Measurements from ENCODE around the gene EGLN1.

The EGLN1 gene

GRCh38 chr1:231364192-231364591, 57.9 kb downstream of the EGLN1 start:
- DNase-seq (ENCODE audit: low spot score), result no peak
- in situ Hi-C loops (cut with MboI; ENCODE audit: low pct_unique_long_range_greater_than_20kb, low sequenced_read_pairs, unreplicated experiment), result no loop called here
- no peak for TF ChIP-seq CTCF (IDR thresholded peaks at IDR 0.05; ENCODE audit: extremely low read depth, insufficient read depth, missing control alignments)

- in situ Hi-C loops (cut with MboI; ENCODE audit: low pct_unique_long_range_greater_than_20kb, low sequenced_read_pairs, unreplicated experiment), result no loop called here
- no peak for TF ChIP-seq CTCF (IDR thresholded peaks at IDR 0.05; ENCODE audit: extremely low read depth, insufficient read depth, missing control alignments)
- no peak for DNase-seq (ENCODE audit: low spot score)
These were observed 58.5 kb downstream of the EGLN1 start for GRCh38 chr1:231363624-231364023.

- no peak for TF ChIP-seq CTCF (IDR thresholded peaks at IDR 0.05; ENCODE audit: extremely low read depth, insufficient read depth, missing control alignments)
- no peak for DNase-seq (ENCODE audit: low spot score)
- in situ Hi-C loops (cut with MboI; ENCODE audit: low pct_unique_long_range_greater_than_20kb, low sequenced_read_pairs, unreplicated experiment), result no loop called here
These were observed 59.8 kb downstream of the EGLN1 start for GRCh38 chr1:231362325-231362724.

GRCh38 chr1:231359113-231359512, 63.0 kb downstream of the EGLN1 start:
- in situ Hi-C loops (cut with MboI; ENCODE audit: low pct_unique_long_range_greater_than_20kb, low sequenced_read_pairs, unreplicated experiment), result loop anchor here (10.0 kb wide), 1 partner anchor 246 kb away; no protein-coding TSS in a partner anchor
- DNase-seq (ENCODE audit: low spot score), result no peak

GRCh38 chr1:231357831-231358354, 64.2 kb downstream of the EGLN1 start:
- DNase-seq (ENCODE audit: low spot score), result peak; percentile 63

More at GRCh38 chr1:231359113-231359512, 63.0 kb downstream of the EGLN1 start:
- TF ChIP-seq CTCF (IDR thresholded peaks at IDR 0.05; ENCODE audit: extremely low read depth, insufficient read depth, missing control alignments), result no peak

GRCh38 chr1:231357187-231357772, 64.8 kb downstream of the EGLN1 start:
- no peak for TF ChIP-seq CTCF (IDR thresholded peaks at IDR 0.05; ENCODE audit: extremely low read depth, insufficient read depth, missing control alignments)
- in situ Hi-C loops (cut with MboI; ENCODE audit: low pct_unique_long_range_greater_than_20kb, low sequenced_read_pairs, unreplicated experiment), result loop anchor here (10.0 kb wide), 1 partner anchor 248 kb away; no protein-coding TSS in a partner anchor
- DNase-seq (ENCODE audit: low spot score), result no peak

More at GRCh38 chr1:231357831-231358354, 64.2 kb downstream of the EGLN1 start:
- in situ Hi-C loops (cut with MboI; ENCODE audit: low pct_unique_long_range_greater_than_20kb, low sequenced_read_pairs, unreplicated experiment), result loop anchor here (10.0 kb wide), 1 partner anchor 247 kb away; no protein-coding TSS in a partner anchor
- TF ChIP-seq CTCF (IDR thresholded peaks at IDR 0.05; ENCODE audit: extremely low read depth, insufficient read depth, missing control alignments), result peak; percentile 76
